Colon (tissue), 2 donors: ENCODE results near the gene NDUFA13.
"Not testable (repeated sequence)": the region's sequence is repeated elsewhere in the genome, so short reads cannot be mapped to it uniquely, and the experiment has no call there.

Experiments used
- FAIRE-seq: peaks from 2 replicates; lab custom pipeline; 2012; peaks lifted over from hg19 to GRCh38; lab: Jason Lieb, UNC
- donor health status: control.
- donor health status: control.

The NDUFA13 gene

DNA sequence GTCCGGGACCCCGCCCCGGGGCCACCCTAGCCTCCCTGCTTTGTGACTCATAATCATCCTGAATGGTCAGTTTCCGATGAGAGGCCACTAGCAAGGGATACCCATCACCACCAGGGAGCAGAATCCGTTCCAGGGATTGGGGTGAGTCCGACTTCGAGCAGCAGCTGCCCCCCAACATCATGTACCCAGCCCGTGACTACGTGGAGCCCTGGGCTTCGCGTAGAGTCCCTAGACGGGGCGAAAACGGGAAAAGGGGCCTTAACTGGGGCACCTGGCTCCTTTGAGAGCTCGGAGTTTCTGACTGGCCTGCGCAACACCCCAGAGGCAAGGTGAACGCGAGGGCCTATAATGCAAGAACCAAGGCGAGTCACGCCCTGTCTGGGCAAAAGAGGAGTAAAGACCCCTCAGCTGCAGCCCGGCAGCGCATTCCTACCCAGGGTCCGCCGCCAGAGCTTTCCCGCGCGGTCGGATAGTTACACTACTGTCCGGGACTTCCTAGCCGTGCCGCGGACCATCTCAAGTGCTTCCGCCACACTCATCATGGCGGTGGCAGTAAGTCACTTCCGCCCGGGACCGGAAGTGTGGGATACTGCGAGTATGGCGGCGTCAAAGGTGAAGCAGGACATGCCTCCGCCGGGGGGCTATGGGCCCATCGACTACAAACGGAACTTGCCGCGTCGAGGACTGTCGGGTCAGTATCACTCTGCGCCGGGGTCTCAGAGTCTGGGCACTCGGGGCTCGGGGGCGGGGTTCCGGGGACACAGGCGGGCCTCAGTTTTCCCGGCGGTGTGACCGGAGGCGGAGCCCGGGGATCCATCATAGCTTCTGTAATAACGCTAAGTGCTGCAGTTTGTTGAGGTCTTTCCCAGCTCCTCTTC lies at the start of gene NDUFA13:
Gene NDUFA13, plus strand, starts transcription at position 584 of the 878 bp plus-strand sequence. Its CDS starts 14 bp downstream, at position 598.
- no peak for FAIRE-seq

DNA sequence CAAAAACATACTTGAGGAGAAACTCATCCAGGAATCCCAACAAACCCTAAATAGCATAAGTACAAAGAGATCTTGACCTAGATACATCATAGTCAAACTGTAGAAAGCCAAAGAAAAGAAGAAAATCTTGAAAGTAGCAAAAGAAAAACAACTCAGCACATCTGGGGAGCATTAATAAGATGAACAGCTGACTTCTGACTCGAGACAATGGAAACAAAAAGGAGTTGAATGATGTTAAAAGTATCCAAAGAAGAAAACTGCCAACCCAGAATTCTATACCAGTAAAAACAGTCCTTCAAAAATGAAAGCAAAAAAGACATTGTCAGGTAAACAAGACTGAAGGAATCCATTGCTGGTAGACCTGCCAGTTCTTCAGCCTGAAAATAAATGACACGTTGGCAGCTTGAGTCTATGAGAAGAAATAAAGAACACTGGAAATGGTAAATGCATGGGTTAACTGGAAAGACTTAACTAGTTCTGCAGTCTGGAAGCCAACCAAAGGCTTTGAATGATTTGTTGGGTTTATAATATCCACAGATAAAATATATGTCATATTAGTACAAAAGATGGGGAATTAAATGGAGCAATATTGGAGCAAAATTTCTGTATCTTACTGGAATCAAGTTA lies 47.5 kb upstream of the NDUFA13 start:
- no peak for FAIRE-seq

DNA sequence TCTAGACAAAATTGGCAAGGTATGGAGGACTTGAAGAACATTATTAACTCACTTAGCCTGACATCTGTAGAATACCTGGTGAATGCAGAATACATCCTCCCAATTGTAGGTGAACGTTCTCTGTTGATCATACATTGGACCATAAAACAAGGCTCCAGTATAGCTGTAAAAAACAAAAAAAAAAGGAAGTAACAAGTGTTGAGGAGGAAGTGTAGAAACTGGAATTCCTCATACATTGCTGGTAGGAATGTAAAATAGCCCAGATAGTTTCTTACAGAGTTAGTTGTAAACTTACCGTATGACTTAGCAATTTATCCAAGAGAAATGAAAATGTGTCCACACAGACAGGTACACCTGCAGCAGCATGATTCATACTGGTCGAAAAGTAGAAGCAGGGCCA lies 45.4 kb upstream of the NDUFA13 start:
- no peak for FAIRE-seq

DNA sequence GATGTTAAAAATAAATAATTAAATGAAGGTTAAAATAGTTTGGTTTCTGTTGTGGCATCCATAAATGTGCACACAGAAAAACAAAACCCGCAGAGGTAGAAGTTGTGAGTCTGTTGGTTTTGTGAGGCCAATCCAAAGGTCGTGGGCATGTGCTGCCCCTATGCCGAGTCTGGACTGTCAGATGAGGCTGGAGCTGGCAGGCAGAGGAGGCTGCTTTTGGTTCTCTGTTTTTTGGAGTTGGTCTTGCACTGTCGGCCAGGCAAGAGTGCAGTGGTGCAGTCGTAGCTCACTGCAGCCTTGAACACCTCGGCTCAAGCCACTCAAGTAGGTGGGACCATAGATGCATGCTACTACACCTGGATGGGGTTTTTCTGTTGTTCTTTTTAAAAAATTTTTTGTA lies 44.3 kb upstream of the NDUFA13 start:
- FAIRE-seq: no peak

DNA sequence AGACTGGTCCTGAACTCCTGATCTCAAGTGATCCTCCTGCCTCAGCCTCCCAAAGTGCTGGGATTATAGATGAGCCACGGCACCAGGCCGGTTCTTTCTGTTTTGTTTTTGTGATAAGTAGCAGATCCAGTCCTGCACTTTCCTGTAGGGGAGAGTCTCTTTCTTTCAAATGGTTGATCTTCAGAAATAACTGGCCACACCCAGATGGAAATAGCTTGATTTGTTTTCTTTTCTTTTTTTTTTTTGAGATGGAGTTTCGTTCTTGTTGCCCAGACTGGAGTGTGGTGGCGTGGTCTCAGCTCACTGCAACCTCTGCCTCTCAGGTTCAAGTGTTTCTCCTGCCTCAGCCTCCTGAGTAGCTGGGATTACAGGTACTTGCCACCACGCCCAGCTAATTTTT lies 43.9 kb upstream of the NDUFA13 start:
- FAIRE-seq: not testable (repeated sequence)

DNA sequence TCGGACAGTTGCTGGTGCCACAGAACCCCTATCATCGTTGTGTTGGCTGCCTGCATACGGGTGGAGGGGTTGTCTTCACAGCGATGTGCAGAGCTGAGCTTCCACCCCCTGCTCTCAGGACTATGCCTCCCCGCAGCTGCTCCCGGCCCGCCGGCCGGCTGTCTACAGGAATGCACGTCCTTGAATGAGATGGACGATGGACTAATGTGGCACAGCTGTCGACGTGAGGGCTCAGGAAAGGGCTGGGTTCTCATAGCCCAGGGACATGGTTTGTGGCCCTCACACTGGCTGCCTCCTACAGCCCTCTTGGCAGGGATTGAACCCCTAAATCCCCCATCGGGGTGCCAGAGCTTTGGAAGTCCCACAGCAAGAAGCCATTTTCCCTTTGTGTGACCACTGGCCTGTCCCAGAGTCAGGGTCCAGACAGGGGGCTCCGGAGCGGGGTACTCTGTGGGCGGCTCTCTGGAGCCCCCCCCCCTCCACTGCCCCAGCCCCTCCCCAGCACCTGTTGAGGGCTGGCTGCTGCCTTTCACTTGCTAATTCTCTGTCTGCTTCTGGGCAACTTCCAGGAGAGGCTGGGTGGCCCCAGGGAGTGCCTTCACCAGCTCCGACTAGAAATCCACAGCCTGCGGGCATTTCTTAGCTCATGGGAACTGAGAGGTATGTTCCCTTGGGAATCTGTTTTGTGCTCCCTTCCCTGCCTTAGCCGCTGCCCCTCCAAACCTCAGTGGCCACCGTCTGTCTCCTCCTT lies 40.8 kb upstream of the NDUFA13 start:
- no peak for FAIRE-seq

DNA sequence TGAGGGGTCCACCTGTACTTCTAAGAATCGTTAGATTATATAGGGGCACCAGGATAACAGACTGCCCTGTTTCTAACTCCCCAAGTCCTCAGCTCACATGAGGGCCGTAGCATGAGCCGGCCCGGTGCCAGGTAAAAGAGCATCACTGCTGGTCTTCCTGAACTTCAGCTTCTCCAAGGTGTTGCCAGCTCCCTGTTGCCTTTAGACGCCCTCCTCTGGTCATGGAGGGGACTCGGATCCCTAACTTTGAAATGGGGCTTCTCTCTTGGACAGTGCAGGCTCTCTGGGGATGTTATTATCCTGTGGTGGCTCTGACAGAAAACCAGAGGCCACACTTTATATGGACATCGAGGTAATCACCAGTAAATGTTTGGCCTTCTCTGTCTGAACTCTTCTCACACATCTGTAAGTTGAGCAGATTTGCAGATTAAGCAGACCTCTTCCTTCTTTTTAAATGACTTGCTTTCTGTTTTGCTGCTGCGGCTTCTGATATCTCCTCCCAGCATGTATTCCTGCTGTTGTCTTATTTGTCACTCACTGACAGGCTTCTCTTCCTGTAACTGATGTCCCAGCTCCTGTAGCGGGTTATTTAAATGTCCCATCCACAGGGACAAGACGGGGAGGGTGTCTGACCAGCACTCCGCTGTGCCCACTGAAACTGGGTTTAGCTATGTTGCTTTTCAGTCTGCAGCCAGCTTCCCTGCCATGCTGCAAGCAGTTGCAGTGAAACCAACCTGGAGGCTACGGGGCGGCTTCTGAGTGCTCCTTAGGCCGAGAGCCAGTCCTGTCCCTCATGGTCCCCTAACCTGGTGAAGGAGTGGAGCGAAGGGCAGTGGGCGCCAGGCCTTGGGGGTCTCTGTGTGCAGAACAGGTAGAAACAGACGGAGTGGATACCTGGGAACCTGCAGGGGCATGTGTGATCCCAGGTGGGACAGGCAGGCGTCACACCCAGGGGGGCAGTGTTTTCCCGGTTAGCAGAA lies 39.9 kb upstream of the NDUFA13 start:
- no peak for FAIRE-seq

DNA sequence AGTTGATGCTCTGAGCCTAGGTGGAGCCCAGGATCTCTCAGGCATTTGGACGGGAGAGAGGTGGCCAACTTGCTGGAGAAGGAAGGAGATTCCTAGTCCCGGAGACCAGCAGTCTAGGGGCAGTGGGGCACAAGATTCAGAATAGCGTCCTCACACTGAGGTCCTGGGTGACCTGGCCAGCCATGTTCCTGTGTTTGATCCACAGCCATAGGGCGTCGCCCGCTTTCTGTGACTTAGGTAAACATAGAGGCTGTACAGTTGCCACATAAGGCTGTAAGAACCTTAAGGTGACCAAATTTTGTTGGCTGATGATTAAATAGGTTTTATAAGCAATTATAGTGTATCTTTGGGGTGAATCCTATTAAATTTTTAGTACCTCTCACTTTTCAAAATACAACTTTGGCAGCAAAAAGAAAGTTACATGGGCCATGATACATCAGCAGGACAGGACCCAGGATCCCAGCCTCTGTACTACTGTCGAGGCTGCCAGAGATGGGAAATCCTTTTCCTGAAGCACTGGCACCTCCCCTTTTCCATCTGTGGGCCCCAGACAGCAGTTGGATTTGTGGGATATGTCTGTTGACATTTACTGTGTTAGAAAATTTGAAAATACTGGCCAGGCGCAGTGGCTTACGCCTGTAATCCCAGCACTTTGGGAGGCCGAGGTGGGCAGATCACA lies 38.2 kb upstream of the NDUFA13 start:
- no peak for FAIRE-seq

DNA sequence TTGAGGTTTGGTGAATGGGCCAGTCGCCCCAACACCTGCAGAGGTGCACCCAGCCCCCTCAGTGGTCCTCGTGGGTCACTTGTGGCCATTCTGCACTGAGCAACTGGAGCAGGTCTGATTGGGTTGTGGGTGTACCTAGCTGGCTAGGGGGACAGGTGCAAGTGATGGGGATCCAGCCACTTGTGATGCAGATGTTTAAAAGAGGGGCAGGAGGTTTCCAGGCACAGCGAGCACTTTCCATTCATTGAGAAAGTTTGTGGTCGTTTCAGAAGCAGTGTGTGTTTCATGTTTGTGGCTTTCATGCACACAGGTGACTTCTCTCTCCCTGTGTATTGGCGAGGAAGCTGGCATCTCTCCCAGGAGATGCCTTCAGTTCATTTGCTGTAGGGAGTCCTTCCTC lies 35.3 kb upstream of the NDUFA13 start:
- FAIRE-seq: no peak

DNA sequence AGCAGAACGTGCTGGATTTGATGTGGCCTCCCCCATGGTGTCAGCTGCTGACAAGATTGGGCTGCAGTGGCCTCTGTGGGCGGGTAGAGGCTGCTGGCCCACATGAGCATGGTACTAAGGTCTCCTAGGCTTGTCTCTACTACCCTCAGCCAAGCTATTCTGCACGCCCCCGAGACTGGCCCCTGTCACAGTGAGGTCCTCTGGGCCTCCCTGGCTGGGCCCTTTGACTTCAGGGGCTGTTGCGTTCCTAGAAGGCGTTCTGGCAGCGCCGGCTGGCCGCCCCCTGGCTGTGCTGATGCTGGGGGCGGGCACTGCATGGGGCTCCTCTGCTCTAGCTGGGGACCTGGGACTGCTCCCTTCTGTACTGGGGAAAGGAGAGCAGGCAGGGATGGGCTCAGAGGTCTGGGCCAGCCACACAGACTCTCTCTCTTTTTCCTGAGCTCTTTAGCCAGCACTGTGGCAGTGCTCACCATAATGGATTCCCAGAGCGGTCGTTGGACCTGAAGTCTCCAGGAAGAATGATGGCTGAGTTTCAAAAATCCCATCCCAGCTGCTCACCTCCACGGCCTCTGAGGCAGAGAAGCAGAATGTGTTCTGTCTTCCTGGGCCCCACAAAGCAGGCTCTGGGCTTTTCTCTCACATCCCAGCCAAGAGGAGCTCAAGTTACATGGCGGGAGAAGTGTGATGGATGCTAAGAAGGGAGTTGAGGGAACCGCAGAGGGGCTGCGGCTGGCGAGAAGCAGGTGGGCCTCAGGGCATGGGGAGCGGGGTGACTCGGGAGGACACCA lies 33.0 kb upstream of the NDUFA13 start:
- FAIRE-seq: no peak

DNA sequence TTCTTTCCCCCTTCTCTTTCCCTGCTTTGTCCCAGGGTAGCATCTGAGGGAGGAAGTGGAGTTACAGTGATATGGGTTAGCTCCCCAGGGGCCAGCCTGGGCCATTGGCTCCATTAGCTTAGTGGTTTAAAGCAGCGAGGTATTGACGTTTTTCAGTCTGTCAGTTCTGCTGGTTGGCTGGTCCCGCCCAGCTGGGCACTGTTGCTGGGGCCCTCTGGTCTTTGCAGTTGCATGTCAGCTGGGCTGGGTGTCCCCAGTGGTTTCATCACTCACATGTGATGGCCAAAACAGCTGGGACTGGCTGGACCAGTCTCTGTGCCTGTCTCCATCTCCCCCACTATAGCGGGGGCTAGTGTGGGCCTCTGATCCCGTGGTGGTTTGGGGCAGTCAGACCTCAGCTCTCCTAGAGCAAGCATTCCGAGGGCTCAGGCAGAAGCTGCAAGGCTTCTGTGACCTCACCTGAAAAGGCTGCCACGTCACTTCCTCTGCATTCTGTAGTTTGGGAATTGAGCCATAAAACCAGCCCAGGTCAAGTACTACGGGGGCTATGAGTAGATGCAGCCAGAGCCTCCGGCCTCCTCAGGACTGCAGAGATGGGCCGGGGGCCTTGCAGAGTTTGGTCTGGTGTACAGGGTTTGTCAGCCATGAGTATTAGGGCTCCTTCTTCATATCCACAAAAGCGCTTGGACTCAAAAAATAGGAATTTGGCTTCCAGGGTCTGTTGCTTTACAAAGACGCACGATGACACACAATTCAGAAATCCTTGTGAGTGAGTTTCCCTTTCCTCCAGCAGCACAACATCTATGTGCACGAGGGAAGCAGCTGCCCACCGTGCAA lies 30.6 kb upstream of the NDUFA13 start:
- no peak for FAIRE-seq

DNA sequence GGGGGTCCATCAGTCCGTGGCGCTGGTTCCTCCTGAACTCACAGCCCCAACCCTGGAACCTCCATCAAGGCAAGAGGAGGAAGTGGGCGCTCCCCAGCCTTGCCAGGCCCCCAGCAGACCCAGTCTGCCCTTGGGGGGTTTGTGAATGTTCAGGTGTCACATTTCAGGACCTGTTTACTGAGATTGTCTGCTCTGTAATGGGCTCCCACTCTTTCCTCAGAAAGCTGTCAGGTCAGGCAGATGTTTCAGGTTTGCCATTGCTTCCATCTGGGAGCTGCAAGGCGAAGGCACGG lies 30.1 kb upstream of the NDUFA13 start:
- FAIRE-seq: no peak

DNA sequence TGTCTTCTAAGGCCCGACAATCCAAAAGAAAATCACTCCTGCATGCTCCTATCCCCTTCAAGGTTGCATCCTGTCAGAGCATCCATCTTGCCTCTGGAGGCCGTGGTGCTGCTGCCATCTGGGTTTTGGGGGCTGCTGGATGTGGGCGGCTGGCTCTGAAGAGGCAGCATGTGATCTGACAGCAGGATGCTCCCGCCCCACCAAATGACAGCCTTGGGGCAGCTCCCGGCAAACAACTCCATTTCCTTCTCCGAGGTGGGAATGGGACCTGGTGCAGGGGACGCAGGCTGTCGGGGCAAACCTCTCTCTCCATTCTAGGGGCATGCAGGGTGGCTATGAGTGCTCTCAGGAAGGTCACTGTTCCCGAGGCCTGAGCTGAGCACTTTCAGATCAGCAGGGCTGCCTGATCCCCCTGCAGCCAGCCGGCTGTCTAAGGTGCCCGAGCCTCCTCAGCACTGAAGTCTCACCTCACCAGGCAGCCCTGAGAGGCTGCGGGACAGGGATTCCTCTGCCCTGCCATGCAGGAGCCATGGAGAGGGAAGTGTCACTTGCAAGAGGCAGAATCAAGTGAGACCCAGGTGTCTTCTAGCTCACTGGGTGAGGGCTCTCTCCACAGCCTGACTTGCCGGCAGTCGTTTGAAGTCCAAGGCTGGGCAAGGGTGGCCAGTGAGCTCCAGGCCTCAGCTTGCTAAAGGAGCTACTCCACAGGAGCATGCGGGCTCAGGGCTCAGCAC lies 29.5 kb upstream of the NDUFA13 start:
- FAIRE-seq: no peak

DNA sequence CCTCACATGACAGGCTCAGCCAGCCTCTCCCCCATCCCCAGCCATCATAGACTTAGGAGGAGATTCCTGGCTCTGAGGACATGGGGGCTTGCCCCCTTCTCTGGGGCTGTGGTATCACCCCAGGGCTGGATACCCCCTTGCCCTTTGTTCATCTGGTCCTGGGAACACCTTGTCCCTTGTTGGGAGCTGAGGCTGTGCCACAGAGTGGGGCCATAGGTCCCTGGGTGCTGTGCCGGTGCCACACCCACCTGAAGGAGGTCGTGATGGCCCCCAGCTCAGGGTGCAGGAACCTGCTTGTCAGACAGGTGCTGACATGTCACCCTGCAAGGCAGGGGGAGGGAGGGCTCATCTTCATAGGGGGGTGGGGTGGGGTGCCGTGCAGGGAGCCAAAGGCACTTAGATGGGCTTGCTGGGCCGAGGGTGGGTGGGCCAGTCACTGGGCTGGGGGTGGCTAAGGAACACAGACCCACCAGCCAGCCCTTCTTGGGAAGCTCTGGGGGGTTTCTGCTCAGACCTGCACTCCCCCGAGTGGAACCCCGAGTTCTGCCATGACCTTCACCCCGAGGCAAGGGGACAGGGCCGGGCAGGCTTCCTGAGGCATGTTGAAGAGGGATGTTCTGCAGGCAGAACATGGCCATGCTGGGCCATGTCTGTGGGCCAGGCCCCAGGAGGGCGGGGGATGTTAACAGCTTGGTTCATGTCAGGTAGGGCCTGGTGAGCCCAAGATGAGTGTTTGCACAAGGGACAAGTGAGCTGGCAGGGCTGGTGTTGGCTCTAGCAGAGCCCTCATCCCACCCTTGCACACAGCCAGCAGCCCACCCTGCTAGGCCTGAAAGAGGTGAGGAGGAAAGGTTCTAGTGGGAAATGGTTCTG lies 28.7 kb upstream of the NDUFA13 start:
- FAIRE-seq: no peak

DNA sequence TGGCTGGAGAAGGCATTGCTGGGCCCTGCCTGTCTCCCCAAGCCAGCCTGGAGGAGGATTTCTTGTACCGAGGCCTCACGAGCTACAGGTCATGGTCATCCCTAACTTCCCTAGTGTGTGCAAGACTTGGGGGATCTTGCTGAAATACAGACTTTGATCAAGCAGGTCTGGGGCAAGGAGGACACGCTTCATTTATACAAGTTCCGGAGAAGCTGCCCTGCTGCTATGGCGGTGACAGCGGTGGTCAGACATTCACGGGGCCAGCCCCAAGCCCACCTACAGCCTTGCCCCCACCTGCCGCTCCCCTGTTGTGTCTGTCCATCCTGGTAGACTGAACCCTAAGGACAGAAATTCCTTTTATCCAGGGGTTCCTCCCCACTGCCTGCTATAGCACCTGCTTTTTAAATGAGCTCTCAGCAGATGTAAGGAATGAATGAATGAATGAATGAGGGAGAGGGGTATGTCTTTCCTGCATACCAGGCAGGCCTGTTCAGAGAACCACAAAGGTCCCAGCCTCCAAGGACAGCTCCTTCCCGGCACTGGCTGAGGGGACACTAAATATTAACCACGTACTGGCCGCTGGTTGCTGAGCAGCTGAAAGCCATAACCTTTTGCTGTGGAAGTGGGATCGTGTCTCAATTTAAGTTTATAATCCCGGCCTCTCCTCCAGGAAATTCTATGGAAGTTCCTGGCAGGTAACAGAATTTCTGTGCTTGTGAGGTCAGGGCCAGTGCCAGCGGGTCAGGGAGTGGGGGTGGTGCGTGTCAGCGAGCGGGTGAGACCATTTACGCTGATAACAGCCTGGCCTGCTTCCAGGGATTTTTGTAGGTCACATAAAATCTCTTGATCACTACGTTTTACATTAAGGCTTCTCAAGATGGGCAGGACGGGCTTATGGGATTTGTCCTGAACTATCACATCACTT lies 27.8 kb upstream of the NDUFA13 start:
- no peak for FAIRE-seq

DNA sequence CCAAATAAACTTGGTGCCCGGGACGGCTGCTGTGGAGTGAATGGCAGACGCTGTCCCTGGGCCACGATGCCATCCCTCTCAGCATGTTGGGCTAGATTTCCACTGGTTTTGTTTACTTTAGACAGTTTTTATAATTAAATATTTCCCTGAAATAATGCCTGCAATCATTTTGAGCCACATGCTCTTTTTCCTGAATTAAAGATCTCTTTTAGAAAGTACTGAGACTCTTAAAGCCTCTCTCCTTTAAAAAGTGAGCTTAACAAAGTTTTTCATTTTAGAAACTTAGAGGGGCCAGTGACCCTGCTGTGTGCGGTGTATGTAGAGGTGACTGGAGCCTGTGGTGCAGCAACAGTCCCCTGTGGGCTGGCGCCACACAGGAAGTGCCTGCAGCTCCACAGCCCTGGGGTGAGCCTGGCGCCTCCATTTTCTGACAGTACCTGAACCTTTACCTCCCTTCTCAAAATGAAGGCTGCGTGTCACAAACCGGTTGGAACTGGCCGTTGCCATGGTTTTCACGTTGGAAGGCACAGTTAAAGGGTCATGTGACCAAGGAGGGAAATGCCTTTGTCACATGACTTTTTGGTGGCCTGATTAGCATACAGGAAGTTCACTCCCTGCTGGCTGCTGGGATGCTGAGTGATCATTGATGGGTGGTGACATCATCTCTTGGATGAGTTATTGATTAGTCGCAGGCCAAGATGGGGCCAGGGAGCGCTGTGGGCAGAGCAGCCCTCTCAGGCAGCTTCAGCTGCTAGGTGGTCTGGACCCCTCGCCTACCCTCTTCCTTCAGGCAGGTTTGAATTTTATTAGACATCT lies 26.9 kb upstream of the NDUFA13 start:
- peak; percentile 53 for FAIRE-seq
